ENCODE data around the gene BIRC6.

BIRC6 gene

GRCh38 chr2:32379352-32379751, 22.5 kb downstream of the BIRC6 start:
- H3K27ac ChIP-seq (ENCODE audit: low read depth, low read length): no peak overlapping the region
- peaks cover 33% of the 10 kb centered on the region for H4K20me1 ChIP-seq (ENCODE audit: low read depth, low read length)

DNA sequence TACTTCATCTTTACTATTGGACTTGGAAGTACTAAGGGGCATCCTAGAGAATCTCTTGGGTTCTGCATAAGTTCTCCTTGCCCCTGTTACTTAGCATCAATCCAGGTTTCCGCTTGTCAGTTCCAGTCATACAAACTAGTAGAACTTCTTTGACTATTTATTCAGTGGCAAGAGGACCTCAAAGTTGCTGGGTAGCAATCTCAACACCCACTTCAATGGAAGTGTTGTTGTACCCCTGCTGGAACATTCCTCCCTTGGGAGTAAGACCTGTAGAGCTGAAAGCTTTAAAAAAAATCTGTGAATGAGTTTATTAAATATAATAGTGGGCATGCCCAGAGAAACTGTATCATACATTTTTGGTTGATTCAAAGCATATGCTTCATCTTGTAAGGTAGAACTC, 27.0 kb downstream of the BIRC6 start:
- Histone ChIP-seq H3K9ac (ENCODE audit: low read length) (no peak overlapping the region), H3K27me3 (ENCODE audit: low read length) (no peaks in the 10 kb centered on the region), H3K4me3 (ENCODE audit: insufficient read depth, low read length, poor library complexity, severe bottlenecking) (no peak overlapping the region), H3K9me3 (ENCODE audit: insufficient read depth, low read length) (no peaks in the 10 kb centered on the region), H3K27ac (ENCODE audit: low read depth, low read length) (no peak overlapping the region), H3K4me2 (ENCODE audit: low read depth, low read length, poor library complexity, severe bottlenecking) (no peak overlapping the region), H3K9me2 (replicated peaks; ENCODE audit: insufficient read depth, low read length) (no peaks in the 10 kb centered on the region), H3K36me3 (ENCODE audit: low read length) (peaks cover 19% of the 10 kb centered on the region; the same call in 1 of the 2 replicates), H3K79me2 (ENCODE audit: insufficient read depth, low read length) (peaks cover 64% of the 10 kb centered on the region), H4K20me1 (ENCODE audit: low read depth, low read length) (peaks cover 13% of the 10 kb centered on the region), H2AFZ (ENCODE audit: low read depth, low read length, severe bottlenecking) (no peak overlapping the region), H3F3A (ENCODE audit: insufficient read depth) (peaks cover 14% of the 10 kb centered on the region; the same call in 1 of the 2 replicates)
- TF ChIP-seq, protein P1, sequence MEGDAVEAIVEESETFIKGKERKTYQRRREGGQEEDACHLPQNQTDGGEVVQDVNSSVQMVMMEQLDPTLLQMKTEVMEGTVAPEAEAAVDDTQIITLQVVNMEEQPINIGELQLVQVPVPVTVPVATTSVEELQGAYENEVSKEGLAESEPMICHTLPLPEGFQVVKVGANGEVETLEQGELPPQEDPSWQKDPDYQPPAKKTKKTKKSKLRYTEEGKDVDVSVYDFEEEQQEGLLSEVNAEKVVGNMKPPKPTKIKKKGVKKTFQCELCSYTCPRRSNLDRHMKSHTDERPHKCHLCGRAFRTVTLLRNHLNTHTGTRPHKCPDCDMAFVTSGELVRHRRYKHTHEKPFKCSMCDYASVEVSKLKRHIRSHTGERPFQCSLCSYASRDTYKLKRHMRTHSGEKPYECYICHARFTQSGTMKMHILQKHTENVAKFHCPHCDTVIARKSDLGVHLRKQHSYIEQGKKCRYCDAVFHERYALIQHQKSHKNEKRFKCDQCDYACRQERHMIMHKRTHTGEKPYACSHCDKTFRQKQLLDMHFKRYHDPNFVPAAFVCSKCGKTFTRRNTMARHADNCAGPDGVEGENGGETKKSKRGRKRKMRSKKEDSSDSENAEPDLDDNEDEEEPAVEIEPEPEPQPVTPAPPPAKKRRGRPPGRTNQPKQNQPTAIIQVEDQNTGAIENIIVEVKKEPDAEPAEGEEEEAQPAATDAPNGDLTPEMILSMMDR (IDR thresholded peaks at IDR 0.05; ENCODE audit: insufficient read depth, low read length, poor library complexity, severe bottlenecking): no peak
- no peak for TF ChIP-seq EZH2phosphoT487 (conservative IDR thresholded peaks at IDR 0.05; ENCODE audit: low read length)

More at GRCh38 chr2:32379352-32379751, 22.5 kb downstream of the BIRC6 start:
- no peak overlapping the region for H3K9ac ChIP-seq (ENCODE audit: low read length)
- H3K79me2 ChIP-seq (ENCODE audit: insufficient read depth, low read length): peaks cover 77% of the 10 kb centered on the region
- H3K9me2 ChIP-seq (replicated peaks; ENCODE audit: insufficient read depth, low read length): no peaks in the 10 kb centered on the region
- no peaks in the 10 kb centered on the region for H3K9me3 ChIP-seq (ENCODE audit: insufficient read depth, low read length)
- no peak overlapping the region for H2AFZ ChIP-seq (ENCODE audit: low read depth, low read length, severe bottlenecking)
- TF ChIP-seq, protein P1 (IDR thresholded peaks at IDR 0.05; ENCODE audit: insufficient read depth, low read length, poor library complexity, severe bottlenecking): no peak
- no peak for TF ChIP-seq EZH2phosphoT487 (conservative IDR thresholded peaks at IDR 0.05; ENCODE audit: low read length)
- no peak overlapping the region for H3K4me3 ChIP-seq (ENCODE audit: insufficient read depth, low read length, poor library complexity, severe bottlenecking)
- no peaks in the 10 kb centered on the region for H3K27me3 ChIP-seq (ENCODE audit: low read length)
- H3K4me2 ChIP-seq (ENCODE audit: low read depth, low read length, poor library complexity, severe bottlenecking): no peak overlapping the region
- peaks cover 13% of the 10 kb centered on the region; the same call in 1 of the 2 replicates for H3K36me3 ChIP-seq (ENCODE audit: low read length)
- peaks cover 11% of the 10 kb centered on the region; the same call in 1 of the 2 replicates for H3F3A ChIP-seq (ENCODE audit: insufficient read depth)

GRCh38 chr2:32384529-32384928, 27.7 kb downstream of the BIRC6 start:
- Histone ChIP-seq H3K27me3 (ENCODE audit: low read length) (no peaks in the 10 kb centered on the region), H2AFZ (ENCODE audit: low read depth, low read length, severe bottlenecking) (no peak overlapping the region), H3K9me2 (replicated peaks; ENCODE audit: insufficient read depth, low read length) (no peaks in the 10 kb centered on the region), H3F3A (ENCODE audit: insufficient read depth) (peaks cover 11% of the 10 kb centered on the region; the same call in 1 of the 2 replicates), H3K36me3 (ENCODE audit: low read length) (peaks cover 21% of the 10 kb centered on the region; the same call in 1 of the 2 replicates), H3K4me2 (ENCODE audit: low read depth, low read length, poor library complexity, severe bottlenecking) (no peak overlapping the region), H3K9me3 (ENCODE audit: insufficient read depth, low read length) (no peaks in the 10 kb centered on the region), H3K4me3 (ENCODE audit: insufficient read depth, low read length, poor library complexity, severe bottlenecking) (no peak overlapping the region), H3K27ac (ENCODE audit: low read depth, low read length) (no peak overlapping the region), H4K20me1 (ENCODE audit: low read depth, low read length) (peaks cover 13% of the 10 kb centered on the region), H3K9ac (ENCODE audit: low read length) (no peak overlapping the region), H3K79me2 (ENCODE audit: insufficient read depth, low read length) (peaks cover 58% of the 10 kb centered on the region)
- TF ChIP-seq, protein P1 (IDR thresholded peaks at IDR 0.05; ENCODE audit: insufficient read depth, low read length, poor library complexity, severe bottlenecking): no peak
- no peak for TF ChIP-seq EZH2phosphoT487 (conservative IDR thresholded peaks at IDR 0.05; ENCODE audit: low read length)
